ENCODE data around the gene REN.
A peak's percentile ranks its signal among the peaks of the same experiment; 100 is the strongest.

The REN gene

DNA sequence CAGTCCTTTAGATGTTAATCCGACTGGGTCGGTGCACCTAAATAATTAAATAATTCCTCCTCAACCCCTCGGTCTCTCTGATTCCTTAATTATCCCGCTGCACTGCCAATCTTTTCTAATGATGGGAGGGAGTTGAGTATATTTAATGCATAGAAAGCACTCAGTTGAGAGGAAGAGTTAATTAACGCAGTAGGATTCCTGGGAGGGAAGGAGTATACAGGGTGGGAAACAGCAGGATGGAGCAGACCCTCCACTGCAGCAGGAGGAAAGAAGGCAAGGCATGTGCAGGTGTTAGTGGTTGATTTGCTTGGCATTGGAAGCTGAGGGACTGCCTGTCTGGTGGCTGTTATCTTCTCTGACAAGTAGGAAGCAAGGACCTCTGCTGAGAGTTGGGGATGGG, 9.9 kb upstream of the REN start:
- Mint-ChIP-seq H3K9me3 (peaks cover 11% of the 10 kb centered on the region), H3K4me3 (no peak overlapping the region), H3K36me3 (ENCODE audit: low read depth) (no peaks in the 10 kb centered on the region), H3K27ac (no peak overlapping the region), H3K27me3 (peaks cover 6% of the 10 kb centered on the region), H3K4me1 (ENCODE audit: low read depth) (no peaks in the 10 kb centered on the region)

DNA sequence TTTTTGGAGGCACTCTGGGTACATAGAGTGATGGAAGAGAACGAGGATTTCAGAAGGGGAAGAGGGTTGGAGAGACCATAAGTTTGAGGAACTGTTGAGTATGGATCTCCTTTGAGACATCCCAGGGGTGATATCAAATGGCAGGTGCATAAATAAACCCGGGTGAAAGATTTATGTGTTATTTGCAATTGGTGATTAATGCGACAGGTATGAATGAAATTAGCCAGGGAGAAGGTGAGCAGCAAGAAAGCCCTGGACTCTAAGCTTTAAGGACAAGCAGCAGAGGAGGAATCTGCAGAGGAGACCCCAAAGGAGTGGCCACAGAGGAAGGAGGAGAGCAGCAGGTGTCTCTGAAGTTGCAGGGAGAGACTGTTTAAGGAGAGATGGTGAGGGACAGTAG, 8.8 kb upstream of the REN start:
- Mint-ChIP-seq H3K27me3 (peaks cover 6% of the 10 kb centered on the region), H3K4me1 (ENCODE audit: low read depth) (no peaks in the 10 kb centered on the region), H3K36me3 (ENCODE audit: low read depth) (no peaks in the 10 kb centered on the region), H3K27ac (no peak overlapping the region), H3K9me3 (peaks cover 16% of the 10 kb centered on the region), H3K4me3 (no peak overlapping the region)

GRCh38 chr1:204172404-204173029, 6.4 kb upstream of the REN start:
- Mint-ChIP-seq H3K9me3 (peaks cover 22% of the 10 kb centered on the region), H3K27ac (no peak overlapping the region), H3K36me3 (ENCODE audit: low read depth) (no peaks in the 10 kb centered on the region), H3K27me3 (peaks cover 6% of the 10 kb centered on the region), H3K4me3 (no peak overlapping the region), H3K4me1 (ENCODE audit: low read depth) (no peaks in the 10 kb centered on the region)

- no peak overlapping the region for H3K27ac Mint-ChIP-seq
- no peak overlapping the region for H3K4me3 Mint-ChIP-seq
- no peaks in the 10 kb centered on the region for H3K4me1 Mint-ChIP-seq (ENCODE audit: low read depth)
- H3K36me3 Mint-ChIP-seq (ENCODE audit: low read depth), result no peaks in the 10 kb centered on the region
- peaks cover 22% of the 10 kb centered on the region for H3K9me3 Mint-ChIP-seq
- peaks cover 6% of the 10 kb centered on the region for H3K27me3 Mint-ChIP-seq
Observed at GRCh38 chr1:204171751-204172178, 5.6 kb upstream of the REN start.

DNA sequence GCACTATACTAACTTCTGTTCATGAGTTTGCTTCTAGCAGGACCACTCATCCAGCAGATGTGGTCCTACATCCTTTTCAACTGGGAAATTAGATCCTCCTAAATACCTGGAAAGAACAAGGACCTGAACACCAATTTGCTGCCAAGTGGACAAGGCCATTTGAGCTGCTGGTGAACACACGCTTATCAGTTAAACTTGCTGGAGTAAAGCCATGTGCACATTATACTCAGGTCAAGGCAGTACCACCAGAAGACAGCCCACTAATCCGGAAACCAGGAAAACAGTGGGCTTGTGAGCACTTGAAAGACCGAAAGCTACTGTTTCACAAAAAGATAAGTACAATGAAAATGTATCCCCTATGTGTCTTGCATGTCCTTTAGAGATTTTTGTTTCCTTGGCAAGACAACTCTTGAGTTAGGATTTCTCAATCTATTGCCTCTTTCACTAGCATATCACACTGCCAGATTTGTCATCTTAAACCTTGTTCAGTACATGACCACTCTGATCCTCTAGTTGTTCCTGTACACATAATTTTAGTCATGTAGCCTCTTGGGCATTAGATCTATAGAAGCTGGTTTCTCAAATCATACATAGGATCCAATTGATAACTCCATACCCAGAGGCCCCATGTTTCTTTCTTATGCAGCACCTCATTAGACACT, 4.5 kb upstream of the REN start:
- Mint-ChIP-seq H3K27me3 (peaks cover 6% of the 10 kb centered on the region), H3K27ac (no peak overlapping the region), H3K4me3 (no peak overlapping the region), H3K36me3 (ENCODE audit: low read depth) (no peaks in the 10 kb centered on the region), H3K9me3 (peaks cover 22% of the 10 kb centered on the region), H3K4me1 (ENCODE audit: low read depth) (no peaks in the 10 kb centered on the region)

- H3K27me3 Mint-ChIP-seq, result peaks cover 6% of the 10 kb centered on the region
- peaks cover 22% of the 10 kb centered on the region for H3K9me3 Mint-ChIP-seq
- H3K4me3 Mint-ChIP-seq, result no peak overlapping the region
- no peak overlapping the region for H3K27ac Mint-ChIP-seq
- H3K4me1 Mint-ChIP-seq (ENCODE audit: low read depth), result no peaks in the 10 kb centered on the region
- H3K36me3 Mint-ChIP-seq (ENCODE audit: low read depth), result no peaks in the 10 kb centered on the region
Observed at GRCh38 chr1:204169858-204170257, 3.7 kb upstream of the REN start.

DNA sequence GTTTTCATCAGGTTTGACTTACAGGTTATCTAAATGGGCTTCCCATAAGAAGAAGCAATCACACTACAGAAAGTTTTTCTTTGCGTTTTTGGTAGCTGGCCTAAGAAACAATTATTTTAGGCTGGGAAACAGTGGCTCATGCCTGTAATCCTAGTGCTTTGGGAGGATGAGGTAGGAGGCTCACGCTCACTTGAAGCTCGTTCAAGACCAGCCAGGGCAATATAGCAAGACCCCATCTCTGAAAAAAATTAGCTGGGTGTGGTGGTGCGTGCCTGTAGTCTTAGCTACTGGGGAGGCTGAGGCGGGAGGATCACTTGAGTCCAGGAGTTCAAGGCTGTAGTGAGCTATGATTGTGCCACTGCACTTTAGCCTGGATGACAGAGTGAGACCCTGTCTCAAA, 1.6 kb upstream of the REN start:
- Mint-ChIP-seq H3K9me3 (peaks cover 18% of the 10 kb centered on the region), H3K4me3 (no peak overlapping the region), H3K27ac (no peak overlapping the region), H3K27me3 (no peaks in the 10 kb centered on the region), H3K36me3 (ENCODE audit: low read depth) (no peaks in the 10 kb centered on the region), H3K4me1 (ENCODE audit: low read depth) (no peaks in the 10 kb centered on the region)

- Mint-ChIP-seq H3K27me3 (no peaks in the 10 kb centered on the region), H3K36me3 (ENCODE audit: low read depth) (no peaks in the 10 kb centered on the region), H3K4me3 (no peak overlapping the region), H3K9me3 (no peaks in the 10 kb centered on the region), H3K4me1 (ENCODE audit: low read depth) (no peaks in the 10 kb centered on the region), H3K27ac (no peak overlapping the region)
Observed at GRCh38 chr1:204162494-204163074, 3.6 kb downstream of the REN start.

DNA sequence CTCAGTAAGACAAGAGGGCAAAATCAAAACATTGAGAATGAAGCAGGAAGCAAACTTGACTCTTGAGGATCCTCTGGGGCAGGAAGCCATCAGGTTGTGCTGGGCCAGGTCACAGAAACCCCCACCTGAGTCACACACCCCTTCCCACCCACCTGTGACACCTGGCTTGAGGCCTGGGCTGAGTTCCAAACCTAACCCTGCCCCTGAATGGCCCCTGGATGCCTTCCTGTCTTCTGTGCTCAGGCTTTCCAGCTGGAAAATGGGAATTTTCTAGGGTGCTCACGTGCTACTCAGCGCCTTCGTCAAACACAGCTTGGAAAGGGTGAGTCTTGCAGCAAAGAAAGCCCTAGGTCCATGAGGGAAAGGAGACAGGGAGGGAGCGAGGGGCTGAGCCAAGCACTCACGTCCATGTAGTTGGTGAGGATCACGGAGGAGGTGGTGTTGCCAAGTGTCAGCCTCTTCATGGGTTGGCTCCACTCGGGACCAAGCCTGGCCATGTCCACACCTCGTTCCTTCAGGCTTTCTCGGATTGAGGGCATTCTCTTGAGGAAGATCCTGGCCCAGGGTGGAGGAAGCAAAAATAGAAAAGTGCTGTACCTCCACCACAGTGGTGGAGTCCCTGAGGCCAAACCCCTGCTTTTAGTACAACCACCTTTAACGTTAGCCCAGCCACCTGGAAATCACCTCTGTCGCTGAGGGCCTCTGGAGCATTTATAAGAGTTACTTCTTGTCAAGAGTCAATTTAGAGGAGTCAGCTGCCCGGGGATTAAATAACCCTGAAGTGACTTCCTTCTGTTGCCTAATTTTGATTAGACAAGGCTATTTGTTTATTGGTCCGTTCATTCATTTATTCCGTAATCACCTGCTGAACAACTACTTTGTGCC, 4.3 kb downstream of the REN start:
- Mint-ChIP-seq H3K27me3 (no peaks in the 10 kb centered on the region), H3K36me3 (ENCODE audit: low read depth) (no peaks in the 10 kb centered on the region), H3K4me3 (no peak overlapping the region), H3K9me3 (no peaks in the 10 kb centered on the region), H3K27ac (no peak overlapping the region), H3K4me1 (ENCODE audit: low read depth) (no peaks in the 10 kb centered on the region)

DNA sequence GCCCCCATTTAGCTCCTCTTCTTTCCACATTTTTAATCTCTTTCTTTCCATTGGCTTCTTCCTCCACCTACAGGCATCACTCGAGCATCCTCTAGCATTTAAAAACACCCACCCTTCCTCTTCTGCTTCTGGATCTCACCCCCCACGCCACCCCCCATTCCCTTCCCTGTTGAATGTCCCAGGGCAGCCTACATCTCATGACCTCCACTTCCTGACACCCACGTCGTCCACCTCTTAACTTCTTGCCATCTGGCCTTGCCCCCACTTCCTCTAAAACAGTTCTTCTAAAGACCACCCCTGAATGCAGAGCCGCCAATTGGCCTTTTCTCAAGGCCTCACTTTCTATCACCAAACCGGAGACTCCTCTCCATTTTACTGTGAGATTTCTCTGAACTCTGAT, 8.2 kb downstream of the REN start:
- H3K4me1 Mint-ChIP-seq (ENCODE audit: low read depth), result no peaks in the 10 kb centered on the region
- no peaks in the 10 kb centered on the region for H3K27me3 Mint-ChIP-seq
- H3K27ac Mint-ChIP-seq, result no peak overlapping the region
- no peak overlapping the region for H3K4me3 Mint-ChIP-seq
- no peaks in the 10 kb centered on the region for H3K9me3 Mint-ChIP-seq
- no peaks in the 10 kb centered on the region for H3K36me3 Mint-ChIP-seq (ENCODE audit: low read depth)

- no peak overlapping the region for H3K27ac Mint-ChIP-seq
- H3K9me3 Mint-ChIP-seq, result no peaks in the 10 kb centered on the region
- H3K27me3 Mint-ChIP-seq, result no peaks in the 10 kb centered on the region
- peaks cover 6% of the 10 kb centered on the region for H3K4me1 Mint-ChIP-seq (ENCODE audit: low read depth)
- no peak overlapping the region for H3K4me3 Mint-ChIP-seq
- H3K36me3 Mint-ChIP-seq (ENCODE audit: low read depth), result no peaks in the 10 kb centered on the region
Observed at GRCh38 chr1:204155881-204156280, 10.3 kb downstream of the REN start.

- Mint-ChIP-seq H3K4me3 (no peak overlapping the region), H3K9me3 (no peaks in the 10 kb centered on the region), H3K36me3 (ENCODE audit: low read depth) (no peaks in the 10 kb centered on the region), H3K27ac (no peak overlapping the region), H3K4me1 (ENCODE audit: low read depth) (peaks cover 6% of the 10 kb centered on the region), H3K27me3 (no peaks in the 10 kb centered on the region)
Observed at GRCh38 chr1:204154568-204155255, 11.4 kb downstream of the REN start.

- Mint-ChIP-seq H3K9me3 (no peaks in the 10 kb centered on the region), H3K27me3 (no peaks in the 10 kb centered on the region), H3K27ac (no peak overlapping the region), H3K36me3 (ENCODE audit: low read depth) (no peaks in the 10 kb centered on the region), H3K4me1 (ENCODE audit: low read depth) (peaks cover 6% of the 10 kb centered on the region), H3K4me3 (no peak overlapping the region)
Observed at GRCh38 chr1:204153667-204154066, 12.5 kb downstream of the REN start.

DNA sequence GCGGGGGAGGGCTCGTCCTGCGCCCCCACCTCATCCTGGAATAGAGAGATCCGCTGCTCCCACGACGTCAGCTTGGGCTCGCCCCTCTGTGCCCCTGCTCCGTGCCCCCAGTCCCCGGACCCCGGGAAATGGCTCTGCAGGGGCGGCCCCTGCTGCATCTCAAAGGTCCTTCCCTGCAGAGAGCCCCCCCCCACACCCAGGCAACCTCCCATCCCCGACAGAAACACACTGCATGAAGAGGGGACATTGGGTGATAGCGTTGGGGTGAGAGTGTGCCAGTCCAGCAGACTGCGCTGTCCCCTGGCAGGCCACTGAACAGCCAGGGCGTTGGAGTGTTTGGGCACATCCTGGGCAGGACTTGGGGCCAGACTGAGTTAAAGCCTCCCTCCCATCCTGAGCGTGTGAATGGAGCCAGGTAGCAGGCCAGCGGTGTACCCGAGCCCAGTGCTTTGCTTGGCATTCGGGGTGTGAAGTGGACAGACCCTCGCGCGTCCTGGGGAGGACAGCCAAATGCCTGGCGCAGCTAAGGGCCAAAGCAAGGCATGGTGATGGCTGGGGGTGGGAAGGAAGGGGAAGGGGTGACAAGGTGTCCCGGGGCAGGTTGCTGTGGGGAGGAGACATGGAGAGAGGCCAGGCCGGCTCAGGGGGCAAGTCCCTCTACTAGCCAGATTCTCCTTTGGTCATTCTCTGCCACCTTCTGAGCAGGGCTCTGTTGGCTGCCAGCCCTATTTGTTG, 13.7 kb downstream of the REN start:
- H3K9me3 Mint-ChIP-seq, result no peaks in the 10 kb centered on the region
- H3K27ac Mint-ChIP-seq, result no peak overlapping the region
- H3K27me3 Mint-ChIP-seq, result no peaks in the 10 kb centered on the region
- H3K4me1 Mint-ChIP-seq (ENCODE audit: low read depth), result peaks cover 6% of the 10 kb centered on the region
- peak overlapping the region; percentile 67 for H3K4me3 Mint-ChIP-seq
- H3K36me3 Mint-ChIP-seq (ENCODE audit: low read depth), result no peaks in the 10 kb centered on the region

Data from stimulated activated naive CD8-positive, alpha-beta T cell treated with anti-CD3 and anti-CD28 coated beads, Interleukin-15, Interleukin-2, amounts not matched to agents 100 ng/mL and 50 ng/mL, for 24 hours (primary cell).